Activated T-cell treated with anti-CD3 and anti-CD28 coated beads, Interleukin-2, amount 50 U/mL, for 4 hours (primary cell): ENCODE measurements around the gene GGN. TPM values are rescaled to one million over a fixed set of nuclear protein-coding genes. Genes with fewer than 3 reads are reported as not detected.
"Not testable (repeated sequence)": the region's sequence is repeated elsewhere in the genome, so short reads cannot be mapped to it uniquely, and the experiment has no call there.

Experiments used
- ATAC-seq, 2 donors: fragments of 200-7000 bp; cut with Tn5 transposase; one replicate each; pipeline ENCODE4 v1.10.0; 2021
- DNase-seq: peaks from one replicate; pipeline ENCODE4 v3.0.0-alpha.2; 2020
- H3K27me3 Mint-ChIP-seq: one replicate; pipeline ENCODE4 v1.8.0; 2021; ENCODE audit warnings: low read depth, mixed read lengths
- H3K36me3 Mint-ChIP-seq: one replicate; pipeline ENCODE4 v1.8.0; 2022; ENCODE audit warnings: mixed read lengths; ENCODE audit not compliant: insufficient read depth
- H3K4me1 Mint-ChIP-seq: one replicate; pipeline ENCODE4 v1.8.0; 2021; ENCODE audit warnings: low read depth, mixed read lengths
- H3K4me3 Mint-ChIP-seq: one replicate; pipeline ENCODE4 v1.8.0; 2021; ENCODE audit warnings: mild to moderate bottlenecking, moderate library complexity, mixed read lengths
- H3K9me3 Mint-ChIP-seq: one replicate; pipeline ENCODE4 v1.8.0; 2021; ENCODE audit warnings: mixed read lengths
- total RNA-seq, 3 donors: library from RNA; stranded (reverse); gene quantifications; one replicate each; pipeline ENCODE4 v1.2.1, GENCODE V29; 2021

GGN gene
- total RNA-seq, 3 donors from 2014 or later, result 0.11 TPM; not detected in 1

GRCh38 chr19:38373907-38374331 lies 13.9 kb downstream of the GGN start:
- no peaks in the 10 kb centered on the region for H3K9me3 Mint-ChIP-seq
- ATAC-seq, result no peak
- peaks cover 27% of the 10 kb centered on the region for H3K4me1 Mint-ChIP-seq
- no peak for DNase-seq
- peak overlapping the region; percentile 100 for H3K4me3 Mint-ChIP-seq
- H3K36me3 Mint-ChIP-seq, result peaks cover 15% of the 10 kb centered on the region
- H3K27me3 Mint-ChIP-seq, result peaks cover 4% of the 10 kb centered on the region

DNA sequence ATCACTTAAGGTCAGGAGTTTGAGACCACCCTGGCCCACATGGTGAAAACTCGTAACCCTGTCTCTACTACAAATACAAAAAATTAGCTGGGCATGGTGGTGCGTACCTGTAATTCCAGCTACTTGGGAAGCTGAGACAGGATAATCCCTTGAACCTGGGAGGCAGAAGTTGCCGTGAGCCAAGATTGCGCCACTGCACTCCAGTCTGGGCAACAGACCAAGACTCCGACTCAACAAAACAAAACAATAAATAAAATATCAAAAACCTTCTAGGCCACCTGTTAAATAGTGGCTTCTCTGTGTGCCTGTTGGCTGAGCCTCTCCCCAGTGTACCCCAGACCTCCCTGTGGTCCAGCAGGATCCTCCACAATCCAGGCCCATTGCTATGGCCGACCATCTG lies 16.8 kb downstream of the GGN start:
- H3K4me1 Mint-ChIP-seq, result peaks cover 20% of the 10 kb centered on the region
- H3K27me3 Mint-ChIP-seq, result peaks cover 7% of the 10 kb centered on the region
- H3K9me3 Mint-ChIP-seq, result no peaks in the 10 kb centered on the region
- peaks cover 9% of the 10 kb centered on the region for H3K36me3 Mint-ChIP-seq
- ATAC-seq, result no peak
- H3K4me3 Mint-ChIP-seq, result no peak overlapping the region
- no peak for DNase-seq

DNA sequence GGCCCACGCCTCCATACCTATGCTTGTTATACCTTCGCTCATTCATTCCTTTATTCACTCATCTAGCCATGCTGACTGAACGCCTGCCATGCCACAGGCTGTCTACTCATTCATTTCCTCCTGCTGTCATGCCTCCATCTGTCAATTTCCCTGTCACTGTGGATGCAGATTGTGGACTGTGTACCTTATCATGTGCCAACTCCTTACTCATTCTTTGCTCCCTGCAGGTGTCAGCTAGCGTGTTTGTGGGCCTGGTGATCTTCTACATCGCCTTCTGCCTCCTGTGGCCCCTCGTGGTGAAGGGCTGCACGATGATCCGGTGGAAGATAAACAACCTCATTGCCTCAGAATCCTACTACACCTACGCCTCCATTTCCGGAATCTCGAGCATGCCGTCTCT lies 17.5 kb downstream of the GGN start:
- Mint-ChIP-seq H3K36me3 (peaks cover 7% of the 10 kb centered on the region), H3K27me3 (peaks cover 7% of the 10 kb centered on the region), H3K9me3 (no peaks in the 10 kb centered on the region), H3K4me1 (peaks cover 12% of the 10 kb centered on the region), H3K4me3 (no peak overlapping the region)
- DNase-seq, result no peak
- ATAC-seq, result no peak

- H3K9me3 Mint-ChIP-seq, result no peaks in the 10 kb centered on the region
- ATAC-seq, result no peak
These were observed 18.2 kb downstream of the GGN start for GRCh38 chr19:38369584-38369983.

GRCh38 chr19:38367041-38367440 lies 20.8 kb downstream of the GGN start:
- DNase-seq (no peak), ATAC-seq (no peak)
- Mint-ChIP-seq H3K36me3 (no peaks in the 10 kb centered on the region), H3K27me3 (peaks cover 7% of the 10 kb centered on the region), H3K4me3 (no peak overlapping the region), H3K9me3 (no peaks in the 10 kb centered on the region), H3K4me1 (peaks cover 4% of the 10 kb centered on the region)

More at GRCh38 chr19:38369584-38369983, 18.2 kb downstream of the GGN start:
- H3K4me3 Mint-ChIP-seq, result no peak overlapping the region
- no peak for DNase-seq
- H3K4me1 Mint-ChIP-seq, result peaks cover 5% of the 10 kb centered on the region
- peaks cover under 1% of the 10 kb centered on the region for H3K36me3 Mint-ChIP-seq
- H3K27me3 Mint-ChIP-seq, result peaks cover 7% of the 10 kb centered on the region

DNA sequence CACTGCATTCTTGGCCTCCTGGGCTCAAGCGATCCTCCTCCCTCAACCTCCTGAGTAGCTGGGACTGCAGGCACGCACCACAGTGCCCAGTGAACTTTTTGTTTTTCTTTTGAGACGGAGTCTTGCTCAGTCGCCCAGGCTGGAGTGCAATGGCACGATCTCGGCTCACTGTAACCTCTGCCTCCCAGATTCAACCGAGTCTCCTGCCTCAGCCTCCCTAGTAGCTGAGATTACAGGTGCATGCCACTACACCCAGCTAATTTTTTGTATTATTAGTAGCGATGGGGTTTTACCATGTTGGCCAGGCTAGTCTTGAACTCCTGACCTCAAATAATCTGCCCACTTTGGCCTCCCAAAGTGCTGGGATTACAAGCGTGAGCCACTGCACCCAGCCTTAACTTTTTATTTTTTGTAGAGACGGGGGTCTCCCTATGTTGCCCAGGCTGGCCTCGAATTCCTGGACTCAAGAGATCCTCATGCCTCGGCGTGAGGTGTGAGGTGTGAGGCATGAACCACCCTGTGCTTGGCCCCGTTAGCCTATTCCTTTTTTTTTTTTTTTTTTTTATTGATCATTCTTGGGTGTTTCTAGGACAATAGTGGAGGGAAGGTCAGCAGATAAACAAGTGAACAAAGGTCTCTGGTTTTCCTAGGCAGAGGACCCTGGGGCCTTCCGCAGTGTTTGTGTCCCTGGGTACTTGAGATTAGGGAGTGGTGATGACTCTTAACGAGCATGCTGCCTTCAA lies 24.7 kb downstream of the GGN start:
- not testable (repeated sequence) for ATAC-seq
- peak overlapping the region; percentile 60 for H3K4me3 Mint-ChIP-seq

DNA sequence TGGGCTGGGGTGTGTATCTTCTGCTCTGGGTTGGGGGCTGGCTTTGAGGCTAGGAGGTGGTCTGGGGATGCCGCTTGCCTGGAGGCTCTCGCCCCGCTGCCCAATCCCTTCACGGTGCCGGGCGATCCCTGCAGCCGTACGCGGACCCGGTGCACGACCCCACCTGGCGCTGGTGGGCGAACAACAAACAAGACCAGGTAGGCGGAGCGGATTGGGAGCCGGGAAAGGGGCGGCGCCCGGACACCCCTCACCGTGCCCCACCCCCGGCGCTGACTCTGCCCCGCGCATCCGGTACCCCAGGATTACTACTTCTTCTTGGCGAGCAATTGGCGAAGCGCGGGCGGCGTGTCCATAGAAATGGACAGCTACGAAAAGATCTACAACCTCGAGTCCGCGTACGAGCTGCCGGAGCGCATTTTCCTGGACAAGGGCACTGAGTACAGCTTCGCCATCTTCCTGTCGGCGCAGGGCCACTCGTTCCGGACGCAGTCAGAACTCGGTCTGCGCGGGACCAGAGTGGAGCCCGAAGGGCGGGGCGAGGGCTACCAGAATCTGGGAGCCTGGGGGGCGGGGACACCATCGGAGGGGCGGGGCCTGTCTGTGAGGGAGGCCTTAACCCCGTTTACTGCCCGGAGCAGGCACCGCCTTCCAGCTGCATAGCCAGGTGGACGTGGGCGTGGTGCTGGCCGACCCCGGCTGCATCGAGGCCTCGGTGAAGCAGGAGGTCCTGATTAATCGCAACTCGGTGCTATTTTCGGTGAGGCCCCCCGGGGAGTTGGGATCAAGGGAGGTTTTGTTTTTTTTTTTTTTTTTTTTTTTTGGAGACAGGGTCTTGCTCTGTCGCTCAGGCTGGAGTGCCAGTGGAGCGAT lies 25.5 kb downstream of the GGN start:
- ATAC-seq (peak; percentile 61 to 63), DNase-seq (peak; percentile 60)
- Mint-ChIP-seq H3K27me3 (peaks cover 3% of the 10 kb centered on the region), H3K4me3 (peak overlapping the region; percentile 79), H3K4me1 (peaks cover 11% of the 10 kb centered on the region), H3K9me3 (no peaks in the 10 kb centered on the region), H3K36me3 (no peaks in the 10 kb centered on the region)

More for the DNA sequence above, 24.7 kb downstream of the GGN start:
- not testable (repeated sequence) for H3K9me3 Mint-ChIP-seq, H3K36me3 Mint-ChIP-seq, DNase-seq, H3K27me3 Mint-ChIP-seq
- peaks cover 11% of the 10 kb centered on the region for H3K4me1 Mint-ChIP-seq

DNA sequence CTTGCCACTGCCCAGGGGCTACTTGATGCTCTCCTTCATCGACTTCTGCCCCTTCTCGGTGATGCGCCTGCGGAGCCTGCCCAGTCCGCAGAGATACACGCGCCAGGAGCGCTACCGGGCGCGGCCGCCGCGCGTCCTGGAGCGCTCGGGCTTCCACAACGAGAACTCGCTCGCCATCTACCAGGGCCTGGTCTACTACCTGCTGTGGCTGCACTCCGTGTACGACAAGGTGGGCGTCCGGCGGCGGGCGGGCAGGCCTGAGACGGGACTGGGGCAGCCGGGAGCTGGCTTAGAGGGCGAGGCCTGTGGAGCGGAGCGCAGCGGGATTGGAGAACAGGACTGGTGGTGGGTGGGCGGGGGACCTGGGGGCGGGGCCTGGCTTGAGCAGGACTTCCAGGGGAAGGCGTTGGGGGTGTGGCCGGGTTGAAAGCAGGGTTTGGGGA lies 26.2 kb downstream of the GGN start:
- H3K4me1 Mint-ChIP-seq, result peaks cover 11% of the 10 kb centered on the region
- peak overlapping the region; percentile 79 for H3K4me3 Mint-ChIP-seq
- no peaks in the 10 kb centered on the region for H3K9me3 Mint-ChIP-seq
- no peaks in the 10 kb centered on the region for H3K36me3 Mint-ChIP-seq
- peak; percentile 83 to 86 for ATAC-seq
- peak; percentile 45 for DNase-seq
- H3K27me3 Mint-ChIP-seq, result peaks cover 3% of the 10 kb centered on the region

GRCh38 chr19:38360839-38361631 lies 26.8 kb downstream of the GGN start:
- peaks cover 11% of the 10 kb centered on the region for H3K4me1 Mint-ChIP-seq
- H3K27me3 Mint-ChIP-seq, result no peaks in the 10 kb centered on the region
- DNase-seq, result no peak
- peak overlapping the region; percentile 79 for H3K4me3 Mint-ChIP-seq
- H3K36me3 Mint-ChIP-seq, result no peaks in the 10 kb centered on the region
- H3K9me3 Mint-ChIP-seq, result no peaks in the 10 kb centered on the region
- no peak for ATAC-seq

- DNase-seq, result no peak
These were observed 27.5 kb downstream of the GGN start for GRCh38 chr19:38360351-38360750.

GRCh38 chr19:38359242-38360021 lies 28.4 kb downstream of the GGN start:
- Mint-ChIP-seq H3K36me3 (no peaks in the 10 kb centered on the region), H3K9me3 (no peaks in the 10 kb centered on the region), H3K27me3 (no peaks in the 10 kb centered on the region), H3K4me1 (peaks cover 11% of the 10 kb centered on the region), H3K4me3 (peak overlapping the region; percentile 29)
- DNase-seq (no peak), ATAC-seq (no peak)

More at GRCh38 chr19:38360351-38360750, 27.5 kb downstream of the GGN start:
- H3K9me3 Mint-ChIP-seq, result no peaks in the 10 kb centered on the region
- no peaks in the 10 kb centered on the region for H3K27me3 Mint-ChIP-seq
- peaks cover 11% of the 10 kb centered on the region for H3K4me1 Mint-ChIP-seq
- H3K36me3 Mint-ChIP-seq, result no peaks in the 10 kb centered on the region
- ATAC-seq, result no peak
- peak overlapping the region; percentile 19 for H3K4me3 Mint-ChIP-seq

DNA sequence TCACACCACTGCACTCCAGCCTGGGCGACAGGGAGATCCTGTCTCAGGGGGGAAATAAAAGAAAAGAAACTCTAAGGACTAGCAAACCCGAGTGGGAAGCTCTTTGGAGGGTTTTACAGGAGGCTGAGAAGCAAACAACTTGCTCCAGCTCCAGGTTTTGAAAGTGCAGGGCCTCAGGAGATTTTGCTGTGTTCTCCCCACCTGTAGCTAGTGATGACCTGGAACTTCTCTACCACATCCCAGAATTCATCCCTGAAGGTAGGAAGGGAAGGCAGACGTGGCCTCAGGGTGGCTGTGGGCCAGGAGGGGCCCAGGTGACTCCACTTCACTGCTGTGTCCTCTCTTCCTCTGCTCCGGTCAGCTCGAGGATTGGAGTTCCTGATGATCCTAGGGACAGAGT lies 29.8 kb downstream of the GGN start:
- peaks cover 9% of the 10 kb centered on the region for H3K4me1 Mint-ChIP-seq
- H3K9me3 Mint-ChIP-seq, result no peaks in the 10 kb centered on the region
- no peaks in the 10 kb centered on the region for H3K27me3 Mint-ChIP-seq
- DNase-seq (no peak), ATAC-seq (no peak)
- no peaks in the 10 kb centered on the region for H3K36me3 Mint-ChIP-seq
- no peak overlapping the region for H3K4me3 Mint-ChIP-seq
